Measurements from ENCODE around the gene CLDN4. TPM values are rescaled to one million over a fixed set of nuclear protein-coding genes. Genes with fewer than 3 reads are reported as not detected.
"Not testable (repeated sequence)": the region's sequence is repeated elsewhere in the genome, so short reads cannot be mapped to it uniquely, and the experiment has no call there.

Gene CLDN4
- total and polyA plus RNA-seq, 5 donors from 2014 or later: 0.10 to 0.79 (median 0.29) TPM

DNA sequence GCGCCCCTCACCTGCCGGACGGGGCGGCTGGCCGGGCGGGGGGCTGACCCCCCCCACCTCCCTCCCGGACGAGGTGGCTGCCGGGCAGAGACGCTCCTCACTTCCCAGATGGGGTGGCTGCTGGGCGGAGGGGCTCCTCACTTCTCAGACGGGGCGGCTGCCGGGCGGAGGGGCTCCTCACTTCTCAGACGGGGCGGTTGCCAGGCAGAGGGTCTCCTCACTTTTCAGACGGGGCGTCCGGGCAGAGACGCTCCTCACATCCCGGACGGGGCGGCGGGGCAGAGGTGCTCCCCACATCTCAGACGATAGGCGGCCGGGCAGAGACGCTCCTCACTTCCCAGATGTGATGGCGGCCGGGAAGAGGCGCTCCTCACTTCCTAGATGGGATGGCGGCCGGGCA is 33.6 kb upstream of the CLDN4 start:
- H3K9me3 Mint-ChIP-seq; H3K4me1 Mint-ChIP-seq; H3K27me3 ChIP-seq (ENCODE audit: control insufficient read depth, insufficient read depth, low read length); H3K9me3 ChIP-seq (ENCODE audit: control insufficient read depth in 2 of 2, low read length in 2 of 2); H3K4me3 ChIP-seq (ENCODE audit: low read depth, low read length); H3K4me1 ChIP-seq (ENCODE audit: control insufficient read depth, insufficient read depth, low read length, poor library complexity, severe bottlenecking); H3K4me3 Mint-ChIP-seq; DNase-seq; ATAC-seq (ENCODE audit: low read depth in 2 of 2); H3K27ac ChIP-seq (ENCODE audit: insufficient read depth, low read length, poor library complexity, severe bottlenecking); H3K36me3 Mint-ChIP-seq; H3K36me3 ChIP-seq (ENCODE audit: control insufficient read depth, insufficient read depth, low read length); H3K27ac Mint-ChIP-seq: not testable (repeated sequence)
- H3K27me3 Mint-ChIP-seq: peaks cover 10% of the 10 kb centered on the region

DNA sequence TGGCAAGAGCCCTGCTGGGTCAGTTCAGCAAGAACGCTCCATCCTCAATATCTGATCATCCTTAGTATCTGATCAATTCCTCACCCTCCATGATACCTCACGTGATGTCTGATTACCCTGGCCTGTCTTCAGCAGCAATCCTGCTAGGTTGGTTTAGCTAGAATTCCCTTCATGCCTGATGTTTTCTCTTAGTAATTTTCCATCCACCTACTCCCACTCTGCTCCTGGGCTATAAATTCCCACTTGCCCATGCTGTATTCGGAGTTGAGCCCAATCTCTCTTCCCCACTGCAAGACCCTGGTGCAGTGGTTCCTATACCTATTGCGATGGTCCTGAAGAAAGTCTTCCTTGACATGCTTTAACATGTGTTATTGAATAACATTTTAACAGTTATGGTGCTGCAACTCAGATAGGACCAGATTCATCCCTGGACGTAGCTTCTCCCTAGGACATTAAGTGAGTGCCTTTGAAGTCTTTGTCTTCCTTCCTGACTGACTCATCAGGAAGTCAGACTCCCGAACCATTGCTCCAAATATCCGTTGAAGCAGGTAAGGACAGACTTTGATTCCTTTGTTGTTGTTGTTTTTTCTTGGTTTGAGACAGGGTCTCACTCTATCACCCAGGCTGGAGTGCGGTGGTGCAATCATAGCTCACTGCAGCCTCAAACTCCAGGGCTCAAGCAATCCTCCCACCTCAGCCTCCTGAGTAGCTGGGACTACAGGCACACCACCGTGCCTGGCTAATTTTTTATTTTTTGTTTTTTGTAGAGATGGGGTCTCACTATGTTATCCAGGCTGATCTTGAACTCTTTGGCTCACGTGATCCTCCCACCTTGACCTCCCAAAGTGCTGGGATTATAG is 31.3 kb upstream of the CLDN4 start:
- no peaks in the 10 kb centered on the region for H3K4me1 ChIP-seq (ENCODE audit: control insufficient read depth, insufficient read depth, low read length, poor library complexity, severe bottlenecking)
- no peaks in the 10 kb centered on the region for H3K36me3 ChIP-seq (ENCODE audit: control insufficient read depth, insufficient read depth, low read length)
- peak overlapping the region in 1 of 3 donors; percentile 4 for H3K27ac Mint-ChIP-seq

DNA sequence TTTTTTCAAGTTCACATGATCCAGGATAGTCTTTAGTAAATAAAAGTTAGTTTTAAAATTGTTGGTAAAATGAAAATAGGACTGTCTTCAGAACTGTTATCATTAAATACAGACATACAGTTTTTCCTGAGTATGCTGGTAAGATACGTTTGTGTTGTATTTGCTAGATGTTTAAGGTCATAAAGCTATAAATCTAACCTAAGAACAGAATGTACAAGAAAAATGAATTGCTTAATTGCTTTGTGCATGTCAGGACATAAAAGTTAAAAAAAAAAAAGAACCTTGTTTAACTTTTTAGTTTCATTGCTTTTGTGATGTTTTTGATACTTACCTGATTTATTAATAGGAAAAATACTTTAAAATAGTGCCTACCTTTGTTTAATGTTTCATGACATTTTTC is 29.2 kb upstream of the CLDN4 start:
- no peaks in the 10 kb centered on the region for H3K9me3 Mint-ChIP-seq
- DNase-seq (no peak), ATAC-seq (ENCODE audit: low read depth in 2 of 2) (no peak)
- H3K27me3 ChIP-seq (ENCODE audit: control insufficient read depth, insufficient read depth, low read length): peaks cover 2% of the 10 kb centered on the region
- no peaks in the 10 kb centered on the region for H3K36me3 ChIP-seq (ENCODE audit: control insufficient read depth, insufficient read depth, low read length)
- no peak overlapping the region for H3K4me3 ChIP-seq (ENCODE audit: low read depth, low read length)
- no peak overlapping the region for H3K4me3 Mint-ChIP-seq
- H3K27me3 Mint-ChIP-seq: peaks cover 10% of the 10 kb centered on the region
- no peaks in the 10 kb centered on the region for H3K4me1 ChIP-seq (ENCODE audit: control insufficient read depth, insufficient read depth, low read length, poor library complexity, severe bottlenecking)
- H3K36me3 Mint-ChIP-seq: no peaks in the 10 kb centered on the region
- no peak overlapping the region for H3K27ac Mint-ChIP-seq
- no peak overlapping the region for H3K27ac ChIP-seq (ENCODE audit: insufficient read depth, low read length, poor library complexity, severe bottlenecking)
- H3K9me3 ChIP-seq (ENCODE audit: control insufficient read depth in 2 of 2, low read length in 2 of 2): no peaks in the 10 kb centered on the region
- H3K4me1 Mint-ChIP-seq: no peaks in the 10 kb centered on the region

More for the DNA sequence above, 31.3 kb upstream of the CLDN4 start:
- H3K36me3 Mint-ChIP-seq: no peaks in the 10 kb centered on the region
- DNase-seq: no peak
- no peak overlapping the region for H3K4me3 Mint-ChIP-seq
- peaks cover 0 to 4% of the 10 kb centered on the region in 2 experiments for H3K9me3 ChIP-seq (ENCODE audit: control insufficient read depth in 2 of 2, low read length in 2 of 2)
- no peak overlapping the region for H3K4me3 ChIP-seq (ENCODE audit: low read depth, low read length)
- H3K9me3 Mint-ChIP-seq: no peaks in the 10 kb centered on the region
- H3K27ac ChIP-seq (ENCODE audit: insufficient read depth, low read length, poor library complexity, severe bottlenecking): no peak overlapping the region
- no peaks in the 10 kb centered on the region for H3K4me1 Mint-ChIP-seq
- no peak for ATAC-seq (ENCODE audit: low read depth in 2 of 2)
- H3K27me3 Mint-ChIP-seq: peaks cover 10% of the 10 kb centered on the region
- H3K27me3 ChIP-seq (ENCODE audit: control insufficient read depth, insufficient read depth, low read length): no peaks in the 10 kb centered on the region

DNA sequence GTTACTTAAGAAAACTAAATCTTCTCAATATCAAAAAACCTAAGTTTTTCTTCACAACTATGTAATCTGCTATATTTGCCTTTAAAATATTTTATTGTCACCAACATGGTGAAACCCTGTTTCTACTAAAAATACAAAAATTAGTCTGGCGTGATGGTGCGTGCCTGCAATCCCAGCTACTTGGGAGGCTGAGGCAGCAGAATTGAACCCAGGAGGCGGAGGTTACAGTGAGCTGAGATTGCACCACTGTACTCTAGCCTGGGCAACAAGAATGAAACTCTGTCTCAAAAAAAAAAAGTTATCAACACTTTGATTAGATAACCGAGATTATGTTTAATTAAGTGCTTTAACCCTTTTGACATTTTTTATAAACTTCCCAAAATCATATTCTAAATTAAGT is 28.3 kb upstream of the CLDN4 start:
- H3K9me3 Mint-ChIP-seq: no peaks in the 10 kb centered on the region
- ATAC-seq (ENCODE audit: low read depth in 2 of 2) (no peak), DNase-seq (no peak)
- H3K9me3 ChIP-seq (ENCODE audit: control insufficient read depth in 2 of 2, low read length in 2 of 2): no peaks in the 10 kb centered on the region
- peaks cover 10% of the 10 kb centered on the region for H3K27me3 Mint-ChIP-seq
- H3K27ac ChIP-seq (ENCODE audit: insufficient read depth, low read length, poor library complexity, severe bottlenecking): no peak overlapping the region
- H3K4me1 Mint-ChIP-seq: no peaks in the 10 kb centered on the region
- H3K36me3 ChIP-seq (ENCODE audit: control insufficient read depth, insufficient read depth, low read length): no peaks in the 10 kb centered on the region
- peaks cover 2% of the 10 kb centered on the region for H3K27me3 ChIP-seq (ENCODE audit: control insufficient read depth, insufficient read depth, low read length)
- no peaks in the 10 kb centered on the region for H3K36me3 Mint-ChIP-seq
- H3K4me3 ChIP-seq (ENCODE audit: low read depth, low read length): no peak overlapping the region
- H3K4me3 Mint-ChIP-seq: no peak overlapping the region
- H3K27ac Mint-ChIP-seq: no peak overlapping the region
- no peaks in the 10 kb centered on the region for H3K4me1 ChIP-seq (ENCODE audit: control insufficient read depth, insufficient read depth, low read length, poor library complexity, severe bottlenecking)

DNA sequence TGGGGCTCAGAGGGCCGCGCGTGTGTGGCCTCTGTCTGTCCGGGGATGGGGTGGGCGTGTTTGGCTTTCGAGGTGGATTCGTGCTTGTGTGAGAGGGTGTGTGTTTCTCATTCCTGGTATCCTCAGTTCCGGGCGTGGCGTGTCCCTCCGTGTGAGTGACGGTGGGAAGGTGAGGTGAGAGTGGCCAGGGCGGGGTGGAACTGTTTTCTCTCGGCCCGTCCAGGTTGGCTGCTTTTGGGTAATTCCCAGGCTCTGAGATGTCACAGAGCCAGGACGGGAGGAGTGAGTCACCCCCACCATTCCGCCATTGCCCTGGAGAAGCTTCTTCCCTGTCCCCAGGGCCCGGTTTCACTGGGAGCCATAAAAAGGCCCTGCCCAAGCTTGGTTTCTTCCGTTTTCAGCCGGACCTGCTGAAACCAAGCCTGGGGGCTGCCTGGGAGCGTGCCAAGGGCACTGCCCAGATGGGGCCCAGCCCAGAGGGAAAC is 21.3 kb upstream of the CLDN4 start:
- no peak overlapping the region for H3K27ac Mint-ChIP-seq
- H3K4me1 ChIP-seq (ENCODE audit: control insufficient read depth, insufficient read depth, low read length, poor library complexity, severe bottlenecking): no peaks in the 10 kb centered on the region

DNA sequence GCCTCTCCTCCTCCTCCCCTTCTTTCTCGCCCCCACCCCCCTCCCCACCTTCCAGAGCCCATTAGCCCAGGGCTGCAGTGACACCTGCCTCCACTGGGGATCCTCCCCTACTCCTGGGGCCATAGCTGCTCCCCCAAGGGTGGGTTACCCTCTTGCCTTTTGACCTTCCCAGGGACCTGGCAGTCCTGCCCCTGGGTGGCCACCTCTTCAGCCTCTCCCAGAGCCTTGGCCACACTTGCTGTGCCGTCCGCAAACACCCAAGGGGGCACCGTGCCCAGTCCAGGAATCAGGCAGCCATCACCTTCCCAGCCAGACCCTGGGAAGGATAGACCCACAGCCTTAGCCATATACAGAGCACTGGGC is 19.8 kb upstream of the CLDN4 start:
- Mint-ChIP-seq H3K27ac (no peak overlapping the region), H3K36me3 (no peaks in the 10 kb centered on the region), H3K9me3 (peaks cover 0 to 13% (median 0%) of the 10 kb centered on the region in 7 donors), H3K27me3 (peaks cover 19% of the 10 kb centered on the region), H3K4me3 (no peak overlapping the region), H3K4me1 (peaks cover 0 to 4% (median 0%) of the 10 kb centered on the region in 4 donors)
- Histone ChIP-seq H3K9me3 (ENCODE audit: control insufficient read depth in 2 of 2, low read length in 2 of 2) (peaks cover 8 to 10% of the 10 kb centered on the region in 2 experiments), H3K4me1 (ENCODE audit: control insufficient read depth, insufficient read depth, low read length, poor library complexity, severe bottlenecking) (no peaks in the 10 kb centered on the region), H3K4me3 (ENCODE audit: low read depth, low read length) (no peak overlapping the region), H3K27me3 (ENCODE audit: control insufficient read depth, insufficient read depth, low read length) (no peaks in the 10 kb centered on the region), H3K36me3 (ENCODE audit: control insufficient read depth, insufficient read depth, low read length) (no peaks in the 10 kb centered on the region), H3K27ac (ENCODE audit: insufficient read depth, low read length, poor library complexity, severe bottlenecking) (no peak overlapping the region)
- ATAC-seq (ENCODE audit: low read depth in 2 of 2) (no peak), DNase-seq (no peak)

More for the DNA sequence above, 21.3 kb upstream of the CLDN4 start:
- no peak overlapping the region for H3K27ac ChIP-seq (ENCODE audit: insufficient read depth, low read length, poor library complexity, severe bottlenecking)
- peaks cover 15% of the 10 kb centered on the region for H3K27me3 Mint-ChIP-seq
- H3K4me3 Mint-ChIP-seq: no peak overlapping the region
- peaks cover 8 to 10% of the 10 kb centered on the region in 2 experiments for H3K9me3 ChIP-seq (ENCODE audit: control insufficient read depth in 2 of 2, low read length in 2 of 2)
- no peaks in the 10 kb centered on the region for H3K36me3 Mint-ChIP-seq
- H3K36me3 ChIP-seq (ENCODE audit: control insufficient read depth, insufficient read depth, low read length): no peaks in the 10 kb centered on the region
- ATAC-seq (ENCODE audit: low read depth in 2 of 2): no peak
- peaks cover 0 to 4% (median 0%) of the 10 kb centered on the region in 4 donors for H3K4me1 Mint-ChIP-seq
- peaks cover 2% of the 10 kb centered on the region for H3K27me3 ChIP-seq (ENCODE audit: control insufficient read depth, insufficient read depth, low read length)
- H3K9me3 Mint-ChIP-seq: peaks cover 0 to 12% (median 0%) of the 10 kb centered on the region in 7 donors
- H3K4me3 ChIP-seq (ENCODE audit: low read depth, low read length): no peak overlapping the region
- DNase-seq: no peak

DNA sequence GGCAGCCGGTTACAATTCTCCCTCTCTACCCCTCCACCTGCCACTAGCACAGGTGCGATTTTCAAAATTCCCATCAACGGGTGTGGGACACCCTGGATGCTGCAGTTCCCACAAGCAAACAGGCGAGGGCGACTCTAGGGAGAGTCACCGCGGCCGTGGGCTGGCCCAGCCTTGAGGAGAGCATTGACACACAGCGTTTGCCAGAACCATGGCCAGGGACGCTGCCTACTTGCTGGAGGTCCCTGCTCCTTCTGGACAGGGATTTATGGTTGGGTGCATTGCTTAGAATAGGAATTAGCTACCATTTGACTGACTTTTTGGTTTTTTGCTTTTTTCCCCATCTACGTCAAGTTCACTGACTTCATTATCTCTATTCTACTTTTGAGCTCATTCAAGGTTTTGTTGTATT is 19.0 kb upstream of the CLDN4 start:
- Histone ChIP-seq H3K4me3 (ENCODE audit: low read depth, low read length) (no peak overlapping the region), H3K27me3 (ENCODE audit: control insufficient read depth, insufficient read depth, low read length) (no peaks in the 10 kb centered on the region), H3K9me3 (ENCODE audit: control insufficient read depth in 2 of 2, low read length in 2 of 2) (peaks cover 8 to 10% of the 10 kb centered on the region in 2 experiments), H3K27ac (ENCODE audit: insufficient read depth, low read length, poor library complexity, severe bottlenecking) (no peak overlapping the region), H3K4me1 (ENCODE audit: control insufficient read depth, insufficient read depth, low read length, poor library complexity, severe bottlenecking) (no peaks in the 10 kb centered on the region), H3K36me3 (ENCODE audit: control insufficient read depth, insufficient read depth, low read length) (no peaks in the 10 kb centered on the region)
- DNase-seq (peak; percentile 19 to 49 (median 33)), ATAC-seq (ENCODE audit: low read depth in 2 of 2) (peak; percentile 69 to 79)
- Mint-ChIP-seq H3K4me1 (peaks cover 0 to 4% (median 0%) of the 10 kb centered on the region in 4 donors), H3K36me3 (no peaks in the 10 kb centered on the region), H3K27ac (peak overlapping the region in 1 of 3 donors; percentile 42), H3K9me3 (peaks cover 0 to 13% (median 0%) of the 10 kb centered on the region in 7 donors), H3K4me3 (no peak overlapping the region), H3K27me3 (peaks cover 19% of the 10 kb centered on the region)

DNA sequence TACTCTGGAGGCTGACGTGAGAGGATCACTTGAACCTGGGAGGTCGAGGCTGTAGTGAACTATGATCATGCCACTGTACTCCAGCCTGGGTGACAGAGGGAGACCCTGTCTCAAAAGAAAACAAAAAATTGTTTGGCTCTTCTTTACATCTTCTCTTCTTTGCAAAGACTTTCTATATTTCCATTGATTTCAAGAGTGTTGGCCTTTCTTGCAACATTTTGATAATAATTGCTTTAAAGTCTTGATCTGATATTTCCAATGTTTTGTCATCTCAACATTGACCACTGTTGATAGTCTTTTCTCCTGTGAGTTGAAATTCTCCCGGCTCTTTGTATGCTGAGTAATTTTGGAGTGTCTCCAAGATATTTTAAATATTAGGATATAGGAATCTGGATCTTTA is 17.8 kb upstream of the CLDN4 start:
- Histone ChIP-seq H3K27me3 (ENCODE audit: control insufficient read depth, insufficient read depth, low read length) (no peaks in the 10 kb centered on the region), H3K36me3 (ENCODE audit: control insufficient read depth, insufficient read depth, low read length) (no peaks in the 10 kb centered on the region), H3K9me3 (ENCODE audit: control insufficient read depth in 2 of 2, low read length in 2 of 2) (peaks cover 8 to 10% of the 10 kb centered on the region in 2 experiments), H3K27ac (ENCODE audit: insufficient read depth, low read length, poor library complexity, severe bottlenecking) (no peak overlapping the region), H3K4me3 (ENCODE audit: low read depth, low read length) (no peak overlapping the region), H3K4me1 (ENCODE audit: control insufficient read depth, insufficient read depth, low read length, poor library complexity, severe bottlenecking) (no peaks in the 10 kb centered on the region)
- Mint-ChIP-seq H3K4me1 (peaks cover 0 to 4% (median 0%) of the 10 kb centered on the region in 4 donors), H3K27me3 (peaks cover 21% of the 10 kb centered on the region), H3K9me3 (peaks cover 0 to 13% (median 0%) of the 10 kb centered on the region in 7 donors), H3K27ac (no peak overlapping the region), H3K36me3 (no peaks in the 10 kb centered on the region), H3K4me3 (no peak overlapping the region)
- ATAC-seq (ENCODE audit: low read depth in 2 of 2): no peak
- no peak for DNase-seq
